ENCODE results near the gene DNAJB6.

The DNAJB6 gene

GRCh38 chr7:157462840-157463239 is 126.0 kb downstream of the DNAJB6 start:
- Histone ChIP-seq H3K27ac (ENCODE audit: low read length) (no peak overlapping the region), H3K4me1 (ENCODE audit: low read length) (no peaks in the 10 kb centered on the region), H3K9ac (ENCODE audit: low read length) (no peak overlapping the region), H3K4me2 (ENCODE audit: low read length) (no peak overlapping the region), H3K79me2 (ENCODE audit: low read length) (no peaks in the 10 kb centered on the region), H3K4me3 (ENCODE audit: low read length) (no peak overlapping the region), H4K20me1 (ENCODE audit: insufficient read depth, low read length) (no peaks in the 10 kb centered on the region), H3K27me3 (ENCODE audit: low read depth, low read length) (no peaks in the 10 kb centered on the region), H3K9me3 (ENCODE audit: insufficient read depth, low read length) (no peaks in the 10 kb centered on the region), H2AFZ (ENCODE audit: low read depth, low read length) (no peak overlapping the region), H3K36me3 (replicated peaks; ENCODE audit: low read depth, low read length) (no peaks in the 10 kb centered on the region)
- TF ChIP-seq CTCF (IDR thresholded peaks at IDR 0.05; ENCODE audit: low read depth, low read length) = no peak
- no peak for TF ChIP-seq EZH2phosphoT487 (IDR thresholded peaks at IDR 0.05; ENCODE audit: low read depth)

DNA sequence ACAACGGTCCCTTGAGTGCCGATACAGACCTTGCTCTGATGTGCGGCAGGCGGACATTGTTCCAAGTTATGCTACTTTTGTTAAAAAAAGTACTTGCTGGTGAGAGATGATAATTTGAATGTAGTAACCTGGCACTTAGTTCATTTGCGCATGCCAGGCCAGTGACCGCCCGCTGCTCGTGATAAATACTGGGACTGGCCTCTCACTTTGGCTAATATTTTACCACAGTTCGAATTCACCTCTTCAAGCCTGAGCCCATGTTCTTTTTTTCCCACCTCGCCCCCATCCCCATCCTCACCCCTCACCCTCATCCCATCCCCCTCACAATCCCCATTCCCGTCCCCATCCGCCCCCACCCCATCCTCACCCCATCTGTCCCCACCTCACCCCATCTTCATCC is 126.4 kb downstream of the DNAJB6 start:
- H3K79me2 ChIP-seq (ENCODE audit: low read length) = no peaks in the 10 kb centered on the region
- H2AFZ ChIP-seq (ENCODE audit: low read depth, low read length) = no peak overlapping the region
- H3K36me3 ChIP-seq (replicated peaks; ENCODE audit: low read depth, low read length) = no peaks in the 10 kb centered on the region
- H3K9me3 ChIP-seq (ENCODE audit: insufficient read depth, low read length) = no peaks in the 10 kb centered on the region
- H3K27ac ChIP-seq (ENCODE audit: low read length) = no peak overlapping the region
- no peaks in the 10 kb centered on the region for H3K27me3 ChIP-seq (ENCODE audit: low read depth, low read length)
- H4K20me1 ChIP-seq (ENCODE audit: insufficient read depth, low read length) = no peaks in the 10 kb centered on the region
- no peak for TF ChIP-seq CTCF (IDR thresholded peaks at IDR 0.05; ENCODE audit: low read depth, low read length)
- TF ChIP-seq EZH2phosphoT487 (IDR thresholded peaks at IDR 0.05; ENCODE audit: low read depth) = no peak
- no peak overlapping the region for H3K4me2 ChIP-seq (ENCODE audit: low read length)
- H3K4me1 ChIP-seq (ENCODE audit: low read length) = no peaks in the 10 kb centered on the region
- H3K9ac ChIP-seq (ENCODE audit: low read length) = no peak overlapping the region
- H3K4me3 ChIP-seq (ENCODE audit: low read length) = no peak overlapping the region

- no peak overlapping the region for H3K4me3 ChIP-seq (ENCODE audit: low read length)
- no peak for TF ChIP-seq CTCF (IDR thresholded peaks at IDR 0.05; ENCODE audit: low read depth, low read length)
- no peak for TF ChIP-seq EZH2phosphoT487 (IDR thresholded peaks at IDR 0.05; ENCODE audit: low read depth)
Observed at GRCh38 chr7:157464111-157464970, 127.5 kb downstream of the DNAJB6 start.

GRCh38 chr7:157464971-157465886 is 128.4 kb downstream of the DNAJB6 start:
- H4K20me1 ChIP-seq (ENCODE audit: insufficient read depth, low read length) = no peaks in the 10 kb centered on the region
- no peak overlapping the region for H3K27ac ChIP-seq (ENCODE audit: low read length)
- no peaks in the 10 kb centered on the region for H3K79me2 ChIP-seq (ENCODE audit: low read length)
- no peaks in the 10 kb centered on the region for H3K36me3 ChIP-seq (replicated peaks; ENCODE audit: low read depth, low read length)
- H3K4me3 ChIP-seq (ENCODE audit: low read length) = no peak overlapping the region
- H3K4me1 ChIP-seq (ENCODE audit: low read length) = no peaks in the 10 kb centered on the region
- TF ChIP-seq EZH2phosphoT487 (IDR thresholded peaks at IDR 0.05; ENCODE audit: low read depth) = no peak
- no peak for TF ChIP-seq CTCF (IDR thresholded peaks at IDR 0.05; ENCODE audit: low read depth, low read length)
- no peak overlapping the region for H2AFZ ChIP-seq (ENCODE audit: low read depth, low read length)
- H3K4me2 ChIP-seq (ENCODE audit: low read length) = no peak overlapping the region
- no peak overlapping the region for H3K9ac ChIP-seq (ENCODE audit: low read length)
- H3K27me3 ChIP-seq (ENCODE audit: low read depth, low read length) = no peaks in the 10 kb centered on the region
- H3K9me3 ChIP-seq (ENCODE audit: insufficient read depth, low read length) = no peaks in the 10 kb centered on the region

More at GRCh38 chr7:157464111-157464970, 127.5 kb downstream of the DNAJB6 start:
- Histone ChIP-seq H2AFZ (ENCODE audit: low read depth, low read length) (no peak overlapping the region), H3K4me1 (ENCODE audit: low read length) (no peaks in the 10 kb centered on the region), H3K9me3 (ENCODE audit: insufficient read depth, low read length) (no peaks in the 10 kb centered on the region), H3K27ac (ENCODE audit: low read length) (no peak overlapping the region), H3K79me2 (ENCODE audit: low read length) (no peaks in the 10 kb centered on the region), H3K4me2 (ENCODE audit: low read length) (no peak overlapping the region), H3K27me3 (ENCODE audit: low read depth, low read length) (no peaks in the 10 kb centered on the region), H4K20me1 (ENCODE audit: insufficient read depth, low read length) (no peaks in the 10 kb centered on the region), H3K36me3 (replicated peaks; ENCODE audit: low read depth, low read length) (no peaks in the 10 kb centered on the region), H3K9ac (ENCODE audit: low read length) (no peak overlapping the region)
